Naive thymus-derived CD4-positive, alpha-beta T cell (primary cell): ENCODE results near the gene ALS2. TPM values are rescaled to one million over a fixed set of nuclear protein-coding genes. Genes with fewer than 3 reads are reported as not detected.

ENCODE experiments used
- ATAC-seq: fragments of 150-1000 bp; cut with Tn5 transposase; 2 replicates; pipeline ENCODE4 v1.10.0; 2021; ENCODE audit warnings: mild to moderate bottlenecking, moderate library complexity
- CTCF ChIA-PET: fragments of 350-600 bp; sonication (Branson Sonifier 250); formaldehyde crosslinking; loops from one replicate; lab custom pipeline; 2021; ENCODE audit warnings: antibody characterized with exemption; lab: Charles Lee
- POLR2A ChIA-PET: fragments of 350-600 bp; sonication (Branson Sonifier 250); formaldehyde crosslinking; loops from one replicate; lab custom pipeline; 2021; ENCODE audit warnings: antibody characterized with exemption, inconsistent platforms; lab: Charles Lee
- DNase-seq, 9 donors: peaks; one replicate each; pipeline versions ENCODE4 v3.0.0 to v3.0.0-alpha.2; 2020 to 2022; ENCODE audit warnings: mixed read lengths in 1 of 9
- H3K27ac ChIP-seq: one replicate; pipeline ENCODE4 v1.7.0; 2013; ENCODE audit warnings: mild to moderate bottlenecking, low read depth, low read length, moderate library complexity
- H3K27me3 ChIP-seq, 2 donors: one replicate each; pipeline ENCODE4 v1.7.0; 2013; ENCODE audit warnings: low read length in 2 of 2, mild to moderate bottlenecking in 2 of 2, moderate library complexity in 2 of 2; ENCODE audit not compliant: control insufficient read depth in 2 of 2, insufficient read depth in 2 of 2
- H3K36me3 ChIP-seq, 3 experiments: 1 replicate in 2 of 3; 2 replicates in 1 of 3; pipeline ENCODE4 v1.7.0; 2013; ENCODE audit warnings: low read length in 3 of 3, mild to moderate bottlenecking in 3 of 3, moderate library complexity in 1 of 3; ENCODE audit not compliant: insufficient read depth in 3 of 3, control insufficient read depth in 2 of 3
- H3K4me1 ChIP-seq, 2 donors: one replicate each; pipeline ENCODE4 v1.7.0; 2013; ENCODE audit warnings: low read length in 2 of 2, mild to moderate bottlenecking in 2 of 2, moderate library complexity in 1 of 2; ENCODE audit not compliant: control insufficient read depth in 2 of 2, insufficient read depth in 2 of 2
- H3K4me3 ChIP-seq: 2 replicates; pipeline ENCODE4 v1.7.0; 2013; ENCODE audit warnings: mild to moderate bottlenecking, low read length
- H3K9me3 ChIP-seq, 3 experiments: 1 replicate in 2 of 3; 2 replicates in 1 of 3; pipeline ENCODE4 v1.7.0; 2013; ENCODE audit warnings: low read length in 3 of 3; ENCODE audit not compliant: control insufficient read depth in 2 of 3
- H3K27ac Mint-ChIP-seq, 9 donors: one replicate each; pipeline ENCODE4 v1.8.0; 2020 to 2022; ENCODE audit warnings: mixed read lengths in 9 of 9, mild to moderate bottlenecking in 8 of 9, moderate library complexity in 5 of 9, inconsistent platforms in 2 of 9
- H3K27me3 Mint-ChIP-seq, 5 donors: one replicate each; pipeline ENCODE4 v1.8.0; 2021 to 2022; ENCODE audit warnings: mixed read lengths in 5 of 5, mild to moderate bottlenecking in 1 of 5
- H3K36me3 Mint-ChIP-seq, 5 donors: one replicate each; pipeline ENCODE4 v1.8.0; 2020 to 2022; ENCODE audit warnings: mixed read lengths in 5 of 5, mild to moderate bottlenecking in 3 of 5, inconsistent platforms in 1 of 5
- H3K4me1 Mint-ChIP-seq, 7 donors: one replicate each; pipeline ENCODE4 v1.8.0; 2020 to 2022; ENCODE audit warnings: mixed read lengths in 7 of 7, mild to moderate bottlenecking in 3 of 7, inconsistent platforms in 1 of 7
- H3K4me3 Mint-ChIP-seq, 10 donors: one replicate each; pipeline ENCODE4 v1.8.0; 2020 to 2022; ENCODE audit warnings: mild to moderate bottlenecking in 10 of 10, mixed read lengths in 10 of 10, moderate library complexity in 6 of 10, inconsistent platforms in 2 of 10
- H3K9me3 Mint-ChIP-seq, 11 donors: one replicate each; pipeline ENCODE4 v1.8.0; 2020 to 2022; ENCODE audit warnings: mixed read lengths in 11 of 11, mild to moderate bottlenecking in 4 of 11, inconsistent platforms in 1 of 11, moderate library complexity in 1 of 11
- intact Hi-C, 2 donors: fragments of 100-400 bp; cut with micrococcal nuclease; formaldehyde crosslinking; loops; one replicate each; pipeline ENCODE4 v1.15.1; 2023
- polyA plus RNA-seq, 2 donors: library from polyadenylated mRNA; unstranded; fragments of 300-500 nt; fragmentation: Illumina TruSeq; gene quantifications; one replicate each; pipeline ENCODE4 v1.2.3, GENCODE V29; 2021
- total RNA-seq, 6 experiments: library from RNA in 5 of 6; stranded (reverse) in 5 of 6; gene quantifications; 1 replicate in 5 of 6; 2 replicates in 1 of 6; pipeline ENCODE4 v1.2.3 and lab custom pipeline; 2021 to 2026

The ALS2 gene
- total and polyA plus RNA-seq, 7 experiments from 2014 or later: 3.6 to 13.5 (median 10.1) TPM

- ChIA-PET POLR2A (no interaction called here), CTCF (no interaction called here)
- no peak overlapping the region for H3K4me3 ChIP-seq
- H3K4me1 ChIP-seq: peaks cover 6 to 7% of the 10 kb centered on the region in 2 donors
- H3K36me3 Mint-ChIP-seq: peaks cover 0 to 14% (median 8%) of the 10 kb centered on the region in 5 donors
- H3K27ac ChIP-seq: no peak overlapping the region
- ATAC-seq: no peak
- H3K27me3 Mint-ChIP-seq: peaks cover 0 to 2% (median 0%) of the 10 kb centered on the region in 5 donors
- peaks cover 0 to 28% (median 15%) of the 10 kb centered on the region in 7 donors for H3K4me1 Mint-ChIP-seq
- no peaks in the 10 kb centered on the region for H3K9me3 Mint-ChIP-seq
- DNase-seq: no peak
- H3K27ac Mint-ChIP-seq: no peak overlapping the region
- no peaks in the 10 kb centered on the region for H3K27me3 ChIP-seq
- H3K4me3 Mint-ChIP-seq: no peak overlapping the region
- intact Hi-C loops: no loop called here
- no peaks in the 10 kb centered on the region for H3K36me3 ChIP-seq
- no peaks in the 10 kb centered on the region for H3K9me3 ChIP-seq
These were observed 5.4 kb downstream of the ALS2 start for GRCh38 chr2:201775326-201775725.

GRCh38 chr2:201774546-201774945 lies 6.2 kb downstream of the ALS2 start:
- Histone ChIP-seq H3K9me3 (no peaks in the 10 kb centered on the region), H3K4me1 (no peaks in the 10 kb centered on the region), H3K27ac (no peak overlapping the region), H3K4me3 (no peak overlapping the region), H3K36me3 (no peaks in the 10 kb centered on the region), H3K27me3 (no peaks in the 10 kb centered on the region)
- CTCF ChIA-PET: no interaction called here
- Mint-ChIP-seq H3K4me1 (peaks cover 0 to 20% (median 9%) of the 10 kb centered on the region in 7 donors), H3K27ac (no peak overlapping the region), H3K9me3 (no peaks in the 10 kb centered on the region), H3K4me3 (no peak overlapping the region), H3K36me3 (peaks cover 0 to 14% (median 8%) of the 10 kb centered on the region in 5 donors), H3K27me3 (peaks cover 0 to 2% (median 0%) of the 10 kb centered on the region in 5 donors)
- DNase-seq (no peak), ATAC-seq (no peak)
- intact Hi-C loops: no loop called here
- POLR2A ChIA-PET: no interaction called here

- intact Hi-C loops: no loop called here
- CTCF ChIA-PET: no interaction called here
- H3K4me3 Mint-ChIP-seq: no peak overlapping the region
These were observed 6.7 kb downstream of the ALS2 start for GRCh38 chr2:201773990-201774389.

GRCh38 chr2:201769666-201770373 lies 10.9 kb downstream of the ALS2 start:
- DNase-seq (no peak), ATAC-seq (no peak)
- Histone ChIP-seq H3K4me3 (no peak overlapping the region), H3K9me3 (no peaks in the 10 kb centered on the region), H3K27ac (no peak overlapping the region), H3K4me1 (no peaks in the 10 kb centered on the region), H3K36me3 (peaks cover 0 to 3% (median 0%) of the 10 kb centered on the region in 3 experiments), H3K27me3 (no peaks in the 10 kb centered on the region)
- ChIA-PET POLR2A (no interaction called here), CTCF (interaction anchor here (0.6 kb wide), 1 partner anchor 91 kb away, joined by 3 read pairs; no protein-coding TSS in a partner anchor)
- H3K4me3 Mint-ChIP-seq: no peak overlapping the region
- H3K4me1 Mint-ChIP-seq: peaks cover 0 to 9% (median 0%) of the 10 kb centered on the region in 7 donors
- H3K27ac Mint-ChIP-seq: no peak overlapping the region
- peaks cover 3 to 34% (median 12%) of the 10 kb centered on the region in 5 donors for H3K36me3 Mint-ChIP-seq
- no peaks in the 10 kb centered on the region for H3K9me3 Mint-ChIP-seq
- peaks cover 0 to 2% (median 0%) of the 10 kb centered on the region in 5 donors for H3K27me3 Mint-ChIP-seq
- intact Hi-C loops: loop anchor here in 1 of 2 donors (5.0 kb wide), 1 partner anchor 37 kb away; the partner anchor contains the start of gene CDK15

More at GRCh38 chr2:201773990-201774389, 6.7 kb downstream of the ALS2 start:
- Histone ChIP-seq H3K36me3 (no peaks in the 10 kb centered on the region), H3K27ac (no peak overlapping the region), H3K9me3 (no peaks in the 10 kb centered on the region), H3K27me3 (no peaks in the 10 kb centered on the region), H3K4me3 (no peak overlapping the region), H3K4me1 (no peaks in the 10 kb centered on the region)
- peaks cover 0 to 15% (median 8%) of the 10 kb centered on the region in 5 donors for H3K36me3 Mint-ChIP-seq
- no peak overlapping the region for H3K27ac Mint-ChIP-seq
- POLR2A ChIA-PET: no interaction called here
- peaks cover 0 to 18% (median 9%) of the 10 kb centered on the region in 7 donors for H3K4me1 Mint-ChIP-seq
- no peaks in the 10 kb centered on the region for H3K9me3 Mint-ChIP-seq
- DNase-seq (no peak), ATAC-seq (no peak)
- H3K27me3 Mint-ChIP-seq: peaks cover 0 to 2% (median 0%) of the 10 kb centered on the region in 5 donors

GRCh38 chr2:201768918-201769317 lies 11.8 kb downstream of the ALS2 start:
- DNase-seq (no peak), ATAC-seq (no peak)
- Histone ChIP-seq H3K36me3 (peaks cover 0 to 3% (median 0%) of the 10 kb centered on the region in 3 experiments), H3K27me3 (no peaks in the 10 kb centered on the region), H3K4me3 (no peak overlapping the region), H3K4me1 (no peaks in the 10 kb centered on the region), H3K27ac (no peak overlapping the region), H3K9me3 (no peaks in the 10 kb centered on the region)
- Mint-ChIP-seq H3K27me3 (peaks cover 0 to 2% (median 0%) of the 10 kb centered on the region in 5 donors), H3K9me3 (no peaks in the 10 kb centered on the region), H3K27ac (no peak overlapping the region), H3K4me3 (no peak overlapping the region), H3K36me3 (peaks cover 3 to 34% (median 12%) of the 10 kb centered on the region in 5 donors), H3K4me1 (peaks cover 0 to 9% (median 0%) of the 10 kb centered on the region in 7 donors)
- CTCF ChIA-PET: interaction anchor here (0.6 kb wide), 1 partner anchor 92 kb away, joined by 3 read pairs; no protein-coding TSS in a partner anchor
- POLR2A ChIA-PET: interaction anchor here (0.6 to 0.7 kb wide), 3 partner anchors 86 to 1737 kb away, joined by 3 read pairs; no protein-coding TSS in a partner anchor
- intact Hi-C loops: loop anchor here in 1 of 2 donors (5.0 kb wide), 1 partner anchor 38 kb away; the partner anchor contains the start of gene CDK15

- Histone ChIP-seq H3K27me3 (no peaks in the 10 kb centered on the region), H3K4me1 (no peaks in the 10 kb centered on the region), H3K36me3 (peaks cover 0 to 11% (median 0%) of the 10 kb centered on the region in 3 experiments), H3K4me3 (no peak overlapping the region), H3K27ac (no peak overlapping the region), H3K9me3 (no peaks in the 10 kb centered on the region)
- Mint-ChIP-seq H3K27ac (no peak overlapping the region), H3K27me3 (no peaks in the 10 kb centered on the region), H3K4me1 (no peaks in the 10 kb centered on the region), H3K4me3 (no peak overlapping the region), H3K36me3 (peaks cover 3 to 29% (median 16%) of the 10 kb centered on the region in 5 donors), H3K9me3 (no peaks in the 10 kb centered on the region)
- CTCF ChIA-PET: no interaction called here
- ATAC-seq (no peak), DNase-seq (no peak)
- intact Hi-C loops: loop anchor here in 1 of 2 donors (5.0 kb wide), 1 partner anchor 42 kb away; the partner anchor contains the start of gene CDK15
- POLR2A ChIA-PET: interaction anchor here (2.0 kb wide), 1 partner anchor 15 kb away, joined by 6 read pairs; the partner anchor contains the start of gene ALS2
These were observed 14.9 kb downstream of the ALS2 start for GRCh38 chr2:201765799-201766198.
